ENCODE results near the gene MOCOS.
"Not testable (repeated sequence)": the region's sequence is repeated elsewhere in the genome, so short reads cannot be mapped to it uniquely, and the experiment has no call there.

Gene MOCOS

DNA sequence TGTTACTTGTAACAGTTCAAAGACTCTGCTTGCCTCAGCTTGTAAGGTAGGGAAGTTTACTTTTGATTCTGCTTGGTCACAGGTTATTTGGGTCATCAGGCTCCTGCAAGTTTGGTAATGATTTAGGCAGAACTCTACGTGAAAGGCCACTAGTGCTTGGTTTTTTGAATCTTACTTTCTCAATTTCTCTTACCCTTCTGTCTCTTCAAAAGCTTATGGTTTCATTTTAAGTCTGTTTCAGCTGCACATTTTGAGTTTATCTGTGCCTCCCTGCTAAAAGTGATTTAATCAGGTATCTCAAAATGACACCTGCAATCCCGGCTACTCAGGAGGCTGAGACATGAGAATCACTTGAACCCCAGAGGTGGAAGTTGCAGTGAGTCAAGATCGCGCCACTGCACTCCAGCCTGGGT lies 26.3 kb upstream of the MOCOS start:
- Histone ChIP-seq H3K9ac (ENCODE audit: low read length) (no peak overlapping the region), H3K4me3 (ENCODE audit: low read length) (no peak overlapping the region), H3K36me3 (ENCODE audit: control insufficient read depth, insufficient read depth, low read length) (peaks cover 8% of the 10 kb centered on the region), H3K4me1 (ENCODE audit: control insufficient read depth, insufficient read depth, low read length) (no peaks in the 10 kb centered on the region), H3K27ac (ENCODE audit: low read depth, low read length) (no peak overlapping the region), H3K27me3 (ENCODE audit: control insufficient read depth, insufficient read depth, low read length) (no peaks in the 10 kb centered on the region)

DNA sequence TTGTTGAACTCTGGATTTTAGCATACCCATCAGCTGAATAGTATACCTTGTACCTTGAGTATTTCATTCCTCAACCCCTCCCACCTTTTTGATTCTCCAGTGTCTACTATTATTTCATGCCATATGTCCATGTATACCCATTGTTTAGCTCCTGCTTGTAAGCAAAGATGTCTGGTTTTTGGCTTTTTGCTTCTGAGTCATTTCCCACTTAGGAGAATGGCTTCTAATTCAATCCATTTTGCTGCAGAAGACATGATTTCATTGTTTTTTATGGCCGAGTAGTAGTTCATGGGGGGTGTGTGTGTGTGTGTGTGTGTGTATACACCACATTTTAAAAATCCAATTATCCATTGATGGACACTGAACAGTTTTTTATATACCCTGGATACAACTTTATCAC lies 24.3 kb upstream of the MOCOS start:
- Histone ChIP-seq H3K4me3 (ENCODE audit: low read length) (no peak overlapping the region), H3K9ac (ENCODE audit: low read length) (no peak overlapping the region), H3K27ac (ENCODE audit: low read depth, low read length) (no peak overlapping the region), H3K4me1 (ENCODE audit: control insufficient read depth, insufficient read depth, low read length) (no peaks in the 10 kb centered on the region), H3K27me3 (ENCODE audit: control insufficient read depth, insufficient read depth, low read length) (no peaks in the 10 kb centered on the region), H3K36me3 (ENCODE audit: control insufficient read depth, insufficient read depth, low read length) (peaks cover 7% of the 10 kb centered on the region)

DNA sequence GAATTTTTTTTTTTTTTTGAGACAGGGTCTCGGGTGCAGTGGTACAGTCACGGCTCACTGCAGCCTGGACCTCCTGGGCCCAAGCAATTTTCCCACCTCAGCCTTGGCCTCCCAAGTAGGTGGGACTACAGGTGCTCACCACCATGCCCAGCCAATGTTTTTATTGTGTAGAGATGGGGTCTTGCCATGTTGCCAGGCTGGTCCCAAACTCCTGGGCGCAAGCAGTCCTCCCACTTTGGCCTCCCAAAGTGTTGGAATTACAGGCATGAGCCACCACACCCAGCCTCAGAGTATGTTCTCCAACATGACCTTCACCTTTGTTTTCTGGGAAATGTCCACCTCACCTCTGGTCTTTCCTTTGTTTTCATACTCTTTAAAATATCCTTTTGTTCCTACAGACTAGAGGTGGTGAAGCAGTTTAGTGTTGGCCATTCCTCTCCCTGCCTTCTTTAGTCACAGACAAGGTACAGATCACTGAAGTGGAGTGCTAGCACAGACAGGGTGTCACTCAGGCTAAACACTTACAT lies 19.5 kb upstream of the MOCOS start:
- Histone ChIP-seq H3K9ac (ENCODE audit: low read length) (no peak overlapping the region), H3K27me3 (ENCODE audit: control insufficient read depth, insufficient read depth, low read length) (no peaks in the 10 kb centered on the region), H3K27ac (ENCODE audit: low read depth, low read length) (no peak overlapping the region), H3K4me1 (ENCODE audit: control insufficient read depth, insufficient read depth, low read length) (no peaks in the 10 kb centered on the region), H3K4me3 (ENCODE audit: low read length) (no peak overlapping the region), H3K36me3 (ENCODE audit: control insufficient read depth, insufficient read depth, low read length) (peaks cover 6% of the 10 kb centered on the region)

DNA sequence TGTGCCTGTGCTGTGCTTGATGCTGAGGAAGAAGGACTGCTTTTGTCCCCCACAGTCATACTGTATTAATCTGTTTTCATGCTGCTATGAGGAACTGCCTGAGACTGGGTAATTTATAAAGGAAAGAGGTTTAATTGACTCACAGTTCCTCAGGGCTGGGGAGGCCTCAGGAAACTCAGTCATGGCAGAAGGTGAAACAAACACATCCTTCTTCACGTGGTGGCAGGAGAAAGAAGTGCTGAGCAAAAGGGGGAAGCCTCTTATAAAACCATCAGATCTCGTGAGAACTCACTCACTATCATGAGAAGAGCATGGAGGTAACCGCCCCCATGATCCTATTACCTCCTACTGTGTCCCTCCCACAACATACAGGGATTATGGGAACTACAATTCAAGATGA lies 19.0 kb upstream of the MOCOS start:
- H3K36me3 ChIP-seq (ENCODE audit: control insufficient read depth, insufficient read depth, low read length); H3K4me3 ChIP-seq (ENCODE audit: low read length); H3K27me3 ChIP-seq (ENCODE audit: control insufficient read depth, insufficient read depth, low read length); H3K27ac ChIP-seq (ENCODE audit: low read depth, low read length); H3K9ac ChIP-seq (ENCODE audit: low read length); H3K4me1 ChIP-seq (ENCODE audit: control insufficient read depth, insufficient read depth, low read length): not testable (repeated sequence)

DNA sequence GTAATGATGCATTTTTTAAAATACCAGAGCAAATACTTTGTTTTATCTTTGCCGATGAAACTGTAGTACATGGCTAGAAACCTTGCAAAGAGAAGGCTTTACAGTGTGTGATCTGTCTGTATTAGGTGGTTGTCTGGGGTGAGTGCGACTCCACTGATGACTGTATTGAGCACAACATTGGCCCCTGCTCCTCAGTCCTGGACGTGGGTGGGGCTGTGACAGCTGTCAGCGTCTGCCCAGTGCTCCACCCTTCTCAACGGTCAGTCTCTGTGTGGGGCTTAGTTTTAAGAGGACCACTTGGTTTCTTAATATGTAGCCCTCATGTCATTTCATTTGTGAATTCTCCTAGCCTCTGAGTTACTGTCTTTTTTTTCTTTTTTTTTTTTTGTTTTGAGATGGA lies 17.4 kb upstream of the MOCOS start:
- peaks cover 8% of the 10 kb centered on the region for H3K36me3 ChIP-seq (ENCODE audit: control insufficient read depth, insufficient read depth, low read length)

DNA sequence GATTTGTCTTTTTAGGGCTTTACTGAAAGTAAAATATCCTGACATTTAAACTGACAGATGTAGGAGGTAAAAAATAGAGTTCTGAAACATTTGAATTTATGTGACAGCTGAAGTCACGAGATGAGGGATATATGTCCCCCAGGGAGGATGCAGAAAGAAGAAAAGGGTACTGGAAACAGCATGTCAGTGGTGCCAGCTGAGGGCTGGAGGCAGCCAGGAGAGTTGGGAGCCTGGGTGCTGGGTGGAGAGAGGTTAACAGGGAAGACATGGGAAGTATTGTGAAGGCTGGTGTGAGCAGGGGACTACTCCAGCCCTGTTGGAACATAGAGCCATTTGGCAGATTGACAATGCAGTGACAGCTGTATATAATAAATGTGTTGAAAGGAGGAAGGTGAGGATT lies 11.8 kb upstream of the MOCOS start:
- Histone ChIP-seq H3K27me3 (ENCODE audit: control insufficient read depth, insufficient read depth, low read length) (no peaks in the 10 kb centered on the region), H3K36me3 (ENCODE audit: control insufficient read depth, insufficient read depth, low read length) (peaks cover 10% of the 10 kb centered on the region), H3K27ac (ENCODE audit: low read depth, low read length) (no peak overlapping the region), H3K4me3 (ENCODE audit: low read length) (no peak overlapping the region), H3K9ac (ENCODE audit: low read length) (no peak overlapping the region), H3K4me1 (ENCODE audit: control insufficient read depth, insufficient read depth, low read length) (no peaks in the 10 kb centered on the region)

More for the DNA sequence above, 17.4 kb upstream of the MOCOS start:
- H3K4me1 ChIP-seq (ENCODE audit: control insufficient read depth, insufficient read depth, low read length) = no peaks in the 10 kb centered on the region
- H3K27ac ChIP-seq (ENCODE audit: low read depth, low read length) = no peak overlapping the region
- no peak overlapping the region for H3K9ac ChIP-seq (ENCODE audit: low read length)
- H3K4me3 ChIP-seq (ENCODE audit: low read length) = no peak overlapping the region
- no peaks in the 10 kb centered on the region for H3K27me3 ChIP-seq (ENCODE audit: control insufficient read depth, insufficient read depth, low read length)

DNA sequence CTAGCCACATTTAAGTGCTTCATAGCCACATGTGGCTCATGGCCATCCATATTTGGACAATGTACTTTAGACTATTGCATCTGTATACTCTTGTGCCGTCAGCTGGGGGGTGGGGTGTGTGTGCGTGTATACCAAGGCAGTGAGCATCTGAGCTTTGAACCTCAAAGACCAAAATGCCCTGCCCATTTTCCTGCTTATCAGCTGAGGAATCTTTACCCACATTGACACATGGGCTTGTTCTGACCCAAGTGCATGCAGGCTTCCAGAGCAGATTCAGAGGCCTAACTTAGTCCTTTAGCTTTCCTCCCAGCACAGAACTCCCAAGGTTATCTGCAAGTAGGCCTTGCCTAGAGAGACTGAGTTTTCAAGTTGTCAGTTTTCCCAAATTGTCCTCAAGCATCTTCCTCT lies 11.1 kb upstream of the MOCOS start:
- Histone ChIP-seq H3K9ac (ENCODE audit: low read length) (no peak overlapping the region), H3K4me1 (ENCODE audit: control insufficient read depth, insufficient read depth, low read length) (no peaks in the 10 kb centered on the region), H3K27me3 (ENCODE audit: control insufficient read depth, insufficient read depth, low read length) (no peaks in the 10 kb centered on the region), H3K4me3 (ENCODE audit: low read length) (no peak overlapping the region), H3K27ac (ENCODE audit: low read depth, low read length) (no peak overlapping the region), H3K36me3 (ENCODE audit: control insufficient read depth, insufficient read depth, low read length) (peaks cover 10% of the 10 kb centered on the region)

DNA sequence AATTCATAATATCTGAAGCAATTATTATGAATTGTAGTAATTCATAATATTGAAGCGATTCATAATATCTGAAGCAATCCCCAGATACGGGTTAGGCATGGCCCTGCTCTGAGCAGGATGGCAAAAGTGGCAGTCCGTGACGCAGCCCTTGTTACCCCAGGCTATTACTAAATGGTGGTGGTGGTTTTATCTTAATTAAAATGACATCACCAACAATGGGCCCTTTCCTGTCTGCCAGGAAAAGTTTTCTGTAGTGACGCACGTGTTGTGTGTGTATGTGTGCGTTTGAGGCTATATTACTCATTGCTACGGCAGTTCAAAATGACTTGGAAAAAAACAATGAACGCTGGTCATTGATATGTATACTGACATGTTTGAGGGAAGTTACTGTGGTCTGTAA lies 10.6 kb upstream of the MOCOS start:
- no peak overlapping the region for H3K9ac ChIP-seq (ENCODE audit: low read length)
- H3K4me1 ChIP-seq (ENCODE audit: control insufficient read depth, insufficient read depth, low read length) = no peaks in the 10 kb centered on the region
- H3K27ac ChIP-seq (ENCODE audit: low read depth, low read length) = no peak overlapping the region
- peaks cover 10% of the 10 kb centered on the region for H3K36me3 ChIP-seq (ENCODE audit: control insufficient read depth, insufficient read depth, low read length)
- H3K27me3 ChIP-seq (ENCODE audit: control insufficient read depth, insufficient read depth, low read length) = no peaks in the 10 kb centered on the region
- H3K4me3 ChIP-seq (ENCODE audit: low read length) = no peak overlapping the region

DNA sequence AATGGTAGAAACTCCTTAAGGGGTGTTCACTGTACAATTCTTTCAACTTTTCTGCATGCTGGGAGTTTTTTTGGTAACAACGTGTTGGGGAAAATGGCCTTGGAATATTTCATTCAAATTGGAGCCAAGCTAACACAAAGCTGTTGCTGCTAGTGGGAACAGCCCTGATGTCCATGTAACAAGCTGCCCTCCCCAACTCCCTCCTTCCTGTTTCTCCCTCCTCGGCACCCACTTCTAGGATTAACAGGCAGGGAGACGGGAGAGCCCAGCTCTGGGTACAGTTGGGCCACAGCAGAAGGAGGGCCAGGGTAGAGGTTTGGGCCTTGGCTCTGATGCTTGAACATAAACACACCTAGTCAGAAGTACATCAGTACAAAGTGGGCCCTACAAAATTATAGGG lies 9.4 kb upstream of the MOCOS start:
- no peaks in the 10 kb centered on the region for H3K4me1 ChIP-seq (ENCODE audit: control insufficient read depth, insufficient read depth, low read length)
- H3K36me3 ChIP-seq (ENCODE audit: control insufficient read depth, insufficient read depth, low read length) = peaks cover 10% of the 10 kb centered on the region
- no peak overlapping the region for H3K9ac ChIP-seq (ENCODE audit: low read length)
- H3K27me3 ChIP-seq (ENCODE audit: control insufficient read depth, insufficient read depth, low read length) = no peaks in the 10 kb centered on the region
- no peak overlapping the region for H3K4me3 ChIP-seq (ENCODE audit: low read length)
- H3K27ac ChIP-seq (ENCODE audit: low read depth, low read length) = no peak overlapping the region

DNA sequence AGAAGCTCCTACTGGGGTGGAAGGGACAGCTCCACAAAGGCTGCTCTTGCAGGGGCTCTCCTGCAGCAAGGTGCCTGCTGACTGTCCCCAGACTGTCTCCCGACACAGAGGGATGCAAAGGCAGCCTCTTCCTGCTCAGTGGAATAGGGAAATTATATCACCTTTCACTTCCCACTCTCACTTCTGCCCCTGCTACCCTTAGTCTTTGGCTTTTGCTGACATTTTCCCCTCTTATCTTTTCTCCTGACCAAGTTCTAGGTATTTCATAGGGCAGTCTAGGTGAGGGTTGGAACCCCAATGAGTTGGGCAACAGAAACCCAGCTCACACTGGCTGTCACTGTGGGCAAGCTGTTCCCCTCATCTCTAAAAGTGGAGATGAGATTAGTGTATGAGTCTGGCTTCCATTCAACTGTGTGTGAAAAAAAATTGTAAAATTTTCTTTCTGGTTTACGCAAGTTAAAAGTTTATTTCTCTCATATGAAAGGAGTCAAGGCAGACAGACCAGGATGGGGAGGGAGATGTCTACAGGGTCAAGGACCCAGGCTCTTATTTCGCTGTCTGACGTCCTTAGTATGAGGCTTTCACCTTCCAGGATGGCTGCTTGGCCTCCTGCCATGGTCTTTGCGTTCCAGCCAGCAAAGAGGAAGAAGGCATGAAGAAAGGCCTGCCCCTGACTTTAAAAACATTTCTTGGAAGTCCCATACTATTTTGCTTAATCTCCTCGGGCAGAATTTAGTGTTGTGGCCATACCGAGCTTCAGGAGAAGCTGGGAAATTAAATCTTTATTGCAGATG lies 7.5 kb upstream of the MOCOS start:
- Histone ChIP-seq H3K36me3 (ENCODE audit: control insufficient read depth, insufficient read depth, low read length) (peaks cover 10% of the 10 kb centered on the region), H3K27ac (ENCODE audit: low read depth, low read length) (no peak overlapping the region)

DNA sequence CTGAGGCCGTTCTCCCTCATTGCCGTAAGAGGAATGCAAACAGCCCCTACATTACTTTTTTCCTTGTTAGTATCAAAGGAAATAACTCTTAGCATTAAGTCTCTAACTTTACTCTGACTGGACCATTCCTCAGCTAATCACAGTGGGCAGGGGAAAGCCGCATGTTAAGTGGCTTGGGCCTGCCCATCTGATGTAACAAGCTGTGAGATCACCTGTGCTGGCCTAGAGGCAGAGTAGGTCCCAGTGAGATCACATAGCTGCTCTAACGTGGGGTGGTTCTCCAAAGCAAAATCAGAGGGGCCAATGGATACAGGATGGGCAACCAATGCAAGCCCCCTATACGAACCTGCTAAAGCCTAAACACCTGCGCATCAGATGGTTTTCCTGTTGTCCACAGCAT lies 5.9 kb upstream of the MOCOS start:
- no peak overlapping the region for H3K9ac ChIP-seq (ENCODE audit: low read length)
- H3K27me3 ChIP-seq (ENCODE audit: control insufficient read depth, insufficient read depth, low read length) = no peaks in the 10 kb centered on the region
- no peak overlapping the region for H3K4me3 ChIP-seq (ENCODE audit: low read length)
- H3K27ac ChIP-seq (ENCODE audit: low read depth, low read length) = no peak overlapping the region
- H3K36me3 ChIP-seq (ENCODE audit: control insufficient read depth, insufficient read depth, low read length) = peaks cover under 1% of the 10 kb centered on the region
- no peaks in the 10 kb centered on the region for H3K4me1 ChIP-seq (ENCODE audit: control insufficient read depth, insufficient read depth, low read length)

More for the DNA sequence above, 7.5 kb upstream of the MOCOS start:
- H3K4me3 ChIP-seq (ENCODE audit: low read length) = no peak overlapping the region
- H3K9ac ChIP-seq (ENCODE audit: low read length) = no peak overlapping the region
- H3K4me1 ChIP-seq (ENCODE audit: control insufficient read depth, insufficient read depth, low read length) = no peaks in the 10 kb centered on the region
- H3K27me3 ChIP-seq (ENCODE audit: control insufficient read depth, insufficient read depth, low read length) = no peaks in the 10 kb centered on the region

DNA sequence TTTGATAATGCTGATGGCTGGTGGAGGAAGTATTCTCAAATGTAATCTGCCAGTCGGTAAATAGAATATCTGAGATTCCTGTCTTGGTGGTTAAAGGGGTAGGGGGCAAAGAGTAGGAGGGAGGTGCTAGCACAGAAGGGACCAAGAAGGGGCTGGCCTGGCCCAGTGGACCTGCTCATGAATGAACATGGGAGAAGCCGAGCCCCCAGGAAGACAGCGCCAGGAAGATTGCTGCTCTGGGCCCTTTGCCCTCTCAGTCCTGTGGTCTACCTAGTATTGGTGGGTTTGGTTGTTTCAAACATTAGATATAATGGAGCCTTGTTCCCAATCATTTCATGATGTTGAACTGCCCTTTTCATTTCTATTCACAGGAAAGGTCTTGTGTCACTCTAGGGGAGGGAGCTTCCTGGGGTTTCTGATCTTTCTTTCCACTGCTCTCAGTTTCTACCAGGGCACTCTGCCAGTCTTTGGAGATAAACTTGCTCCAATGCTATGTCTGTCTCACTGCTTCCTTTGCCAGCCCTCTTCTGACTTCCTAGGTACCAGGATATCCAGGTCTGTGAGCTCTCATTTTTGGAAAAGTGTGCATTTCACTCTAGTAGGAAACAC lies 5.3 kb upstream of the MOCOS start:
- H3K4me1 ChIP-seq (ENCODE audit: control insufficient read depth, insufficient read depth, low read length) = peaks cover 2% of the 10 kb centered on the region
- H3K4me3 ChIP-seq (ENCODE audit: low read length) = no peak overlapping the region
- no peaks in the 10 kb centered on the region for H3K36me3 ChIP-seq (ENCODE audit: control insufficient read depth, insufficient read depth, low read length)
- no peaks in the 10 kb centered on the region for H3K27me3 ChIP-seq (ENCODE audit: control insufficient read depth, insufficient read depth, low read length)
- H3K9ac ChIP-seq (ENCODE audit: low read length) = no peak overlapping the region
- no peak overlapping the region for H3K27ac ChIP-seq (ENCODE audit: low read depth, low read length)

DNA sequence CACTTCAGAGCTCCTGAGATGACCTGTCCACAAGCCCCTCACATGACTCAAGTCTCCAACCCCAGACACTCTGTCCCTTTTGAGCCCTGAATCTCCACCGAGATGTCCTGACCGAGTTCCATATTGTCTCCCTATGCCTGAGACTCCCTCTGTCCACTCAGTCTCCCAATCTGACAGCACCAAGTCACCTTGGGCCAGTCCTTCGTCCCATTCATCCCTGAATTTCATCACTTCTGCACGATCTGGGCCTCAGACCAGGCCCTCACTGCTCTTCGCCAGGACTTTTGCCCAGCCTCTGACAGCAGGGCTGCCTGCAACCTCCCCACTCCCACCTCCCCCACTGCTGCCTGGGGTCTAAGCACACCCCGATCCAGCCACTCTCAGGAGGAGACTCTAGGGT lies 4.3 kb upstream of the MOCOS start:
- Histone ChIP-seq H3K27ac (ENCODE audit: low read depth, low read length) (no peak overlapping the region), H3K4me3 (ENCODE audit: low read length) (no peak overlapping the region)

More for the DNA sequence above, 4.3 kb upstream of the MOCOS start:
- H3K36me3 ChIP-seq (ENCODE audit: control insufficient read depth, insufficient read depth, low read length) = no peaks in the 10 kb centered on the region
- H3K4me1 ChIP-seq (ENCODE audit: control insufficient read depth, insufficient read depth, low read length) = peaks cover 2% of the 10 kb centered on the region
- H3K9ac ChIP-seq (ENCODE audit: low read length) = no peak overlapping the region
- no peaks in the 10 kb centered on the region for H3K27me3 ChIP-seq (ENCODE audit: control insufficient read depth, insufficient read depth, low read length)

Data from rectal smooth muscle tissue (tissue), 1 donor.